ENCODE measurements around the gene PANK3. TPM values are rescaled to one million over a fixed set of nuclear protein-coding genes. Genes with fewer than 3 reads are reported as not detected.

Gene PANK3
- total RNA-seq, 2 donors from 2014 or later = 114 to 190 TPM

- no peak for TF ChIP-seq CTCF (IDR thresholded peaks at IDR 0.05)
- H3K4me3 ChIP-seq = no peak overlapping the region
- no peak overlapping the region for H3K9ac ChIP-seq (ENCODE audit: low read depth in 2 of 2, low read length in 2 of 2)
- H3K9me3 ChIP-seq = no peaks in the 10 kb centered on the region
- H3K27me3 ChIP-seq = no peaks in the 10 kb centered on the region
- H3K36me3 ChIP-seq = no peaks in the 10 kb centered on the region
- H3K4me1 ChIP-seq = no peaks in the 10 kb centered on the region
- DNase-seq = no peak
- peak overlapping the region; percentile 3 for H3K27ac ChIP-seq
- intact Hi-C loops (cut with DNase I) = no loop called here
Measured at GRCh38 chr5:168613396-168613795, 34.2 kb upstream of the PANK3 start.

DNA sequence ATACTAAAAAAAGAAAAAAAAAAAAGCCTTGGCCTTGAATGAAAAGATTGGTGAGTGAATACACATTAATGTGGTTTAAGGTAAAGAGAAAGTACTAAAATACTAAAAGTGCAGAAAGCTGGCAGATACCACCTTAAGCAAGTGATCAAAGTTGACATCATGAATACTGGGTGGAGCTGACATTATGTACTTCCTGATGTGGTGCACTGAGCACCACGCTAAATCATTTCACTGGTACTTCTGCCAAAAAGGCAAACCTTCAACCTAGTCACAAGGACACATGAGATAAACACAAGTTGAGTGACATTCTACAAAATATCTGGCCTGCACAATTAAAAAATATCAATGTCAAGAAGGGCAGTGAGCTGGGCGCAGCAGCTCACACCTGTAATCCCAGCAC lies 33.8 kb upstream of the PANK3 start:
- Histone ChIP-seq H3K9ac (ENCODE audit: low read depth in 2 of 2, low read length in 2 of 2) (no peak overlapping the region), H3K4me1 (no peaks in the 10 kb centered on the region), H3K27ac (peak overlapping the region; percentile 3), H3K4me3 (no peak overlapping the region), H3K9me3 (no peaks in the 10 kb centered on the region), H3K36me3 (no peaks in the 10 kb centered on the region), H3K27me3 (no peaks in the 10 kb centered on the region)
- TF ChIP-seq CTCF (IDR thresholded peaks at IDR 0.05) = no peak
- DNase-seq = peak; percentile 45
- intact Hi-C loops (cut with DNase I) = no loop called here

DNA sequence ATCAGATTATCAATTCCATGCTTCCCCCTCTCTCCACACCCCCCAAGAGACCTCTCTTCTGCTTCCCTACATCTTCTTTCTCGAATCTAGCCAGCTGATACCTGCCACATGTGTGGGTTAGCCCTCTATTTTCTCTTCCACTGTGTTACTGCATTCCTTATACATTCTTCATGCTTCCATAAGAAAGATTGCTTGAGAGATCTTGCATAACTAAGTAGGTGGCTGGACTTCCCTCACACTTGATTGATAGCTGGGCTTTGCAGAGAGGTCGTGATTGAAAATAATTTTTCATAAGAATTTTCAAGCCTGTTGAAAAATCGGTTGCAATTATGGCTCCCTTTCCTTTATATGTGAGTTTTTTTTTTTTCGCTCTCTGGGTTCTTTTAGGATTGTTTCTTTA lies 33.0 kb upstream of the PANK3 start:
- H3K36me3 ChIP-seq = no peaks in the 10 kb centered on the region
- H3K27ac ChIP-seq = no peak overlapping the region
- intact Hi-C loops (cut with DNase I) = no loop called here
- no peaks in the 10 kb centered on the region for H3K4me1 ChIP-seq
- no peak for DNase-seq
- H3K4me3 ChIP-seq = no peak overlapping the region
- H3K27me3 ChIP-seq = no peaks in the 10 kb centered on the region
- H3K9me3 ChIP-seq = no peaks in the 10 kb centered on the region
- H3K9ac ChIP-seq (ENCODE audit: low read depth in 2 of 2, low read length in 2 of 2) = no peak overlapping the region
- TF ChIP-seq CTCF (IDR thresholded peaks at IDR 0.05) = no peak

GRCh38 chr5:168611165-168611564 lies 32.0 kb upstream of the PANK3 start:
- DNase-seq = no peak
- intact Hi-C loops (cut with DNase I) = no loop called here
- H3K9me3 ChIP-seq = no peaks in the 10 kb centered on the region
- no peak overlapping the region for H3K9ac ChIP-seq (ENCODE audit: low read depth in 2 of 2, low read length in 2 of 2)
- H3K36me3 ChIP-seq = no peaks in the 10 kb centered on the region
- no peak for TF ChIP-seq CTCF (IDR thresholded peaks at IDR 0.05)
- no peaks in the 10 kb centered on the region for H3K27me3 ChIP-seq
- H3K27ac ChIP-seq = no peak overlapping the region
- H3K4me3 ChIP-seq = no peak overlapping the region
- no peaks in the 10 kb centered on the region for H3K4me1 ChIP-seq

DNA sequence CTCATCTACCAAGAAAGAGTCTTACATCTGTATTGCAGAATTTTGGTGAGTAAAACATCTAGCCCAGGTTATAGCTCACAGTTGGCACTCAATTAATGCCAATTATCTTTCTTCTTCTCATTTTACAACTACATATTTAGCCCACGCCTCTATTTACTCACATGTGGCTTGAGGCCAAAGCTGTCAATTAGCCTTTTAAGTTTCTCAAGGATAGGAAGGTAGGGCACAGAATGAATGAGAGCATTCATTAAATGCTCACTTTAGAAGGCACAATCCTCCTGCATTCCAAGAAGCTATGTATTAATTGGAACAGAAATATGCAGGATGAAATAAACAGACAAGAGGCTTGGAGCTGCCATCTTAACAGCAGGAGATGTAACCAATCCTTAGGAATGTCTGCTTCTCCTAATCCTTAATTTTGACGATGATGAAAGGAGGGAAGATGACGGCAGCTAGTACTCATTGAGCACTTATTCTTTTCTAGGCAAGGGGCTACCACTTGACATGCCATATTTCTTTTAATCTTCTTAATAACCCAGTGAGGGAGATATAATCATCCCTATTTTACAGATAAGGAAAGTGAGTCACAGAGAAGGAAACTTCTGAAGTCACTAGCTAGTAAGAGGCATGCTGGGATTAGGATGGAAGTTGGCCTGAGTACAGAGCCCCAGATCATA lies 30.8 kb upstream of the PANK3 start:
- Histone ChIP-seq H3K9ac (ENCODE audit: low read depth in 2 of 2, low read length in 2 of 2) (no peak overlapping the region), H3K36me3 (no peaks in the 10 kb centered on the region), H3K4me3 (no peak overlapping the region), H3K27me3 (no peaks in the 10 kb centered on the region), H3K9me3 (no peaks in the 10 kb centered on the region), H3K27ac (no peak overlapping the region), H3K4me1 (no peaks in the 10 kb centered on the region)
- intact Hi-C loops (cut with DNase I) = no loop called here
- no peak for TF ChIP-seq CTCF (IDR thresholded peaks at IDR 0.05)
- no peak for DNase-seq

Data from colonic mucosa (tissue), 4 donors.